ENCODE measurements around the gene OR5M11. TPM values are rescaled to one million over a fixed set of nuclear protein-coding genes. Genes with fewer than 3 reads are reported as not detected.

The OR5M11 gene
- total RNA-seq, 2 donors from 2014 or later = not detected

DNA sequence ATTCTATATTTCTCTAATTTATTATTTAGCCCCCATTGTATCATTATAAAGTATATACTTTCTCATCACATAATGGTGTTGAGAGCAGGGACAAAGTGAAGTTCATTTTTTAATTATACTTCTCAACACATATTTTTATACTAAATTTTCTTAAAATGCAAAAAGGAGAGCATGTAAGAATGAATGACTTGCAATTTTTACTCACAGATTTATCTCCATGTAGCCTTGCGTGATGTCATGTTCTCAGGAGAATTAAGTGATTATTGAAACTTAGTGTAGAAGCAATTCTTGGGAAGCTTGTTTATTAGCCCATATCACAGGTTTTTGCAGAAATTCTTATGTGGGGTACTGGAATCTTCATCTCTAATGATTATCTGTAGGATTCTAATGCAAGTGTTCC lies 682 bp upstream of the OR5M11 start:
- Histone ChIP-seq H3K4me1 (no peaks in the 10 kb centered on the region), H3K27me3 (no peaks in the 10 kb centered on the region), H3K27ac (no peak overlapping the region), H3K9me3 (no peaks in the 10 kb centered on the region), H3K36me3 (replicated peaks in 1 of 2; ENCODE audit: insufficient read depth in 1 of 2, low read depth in 2 of 2) (no peaks in the 10 kb centered on the region), H3K4me3 (no peak overlapping the region)
- 77 to 82% methylated on average over 1 of the region's 1 CpG for WGBS, 2 donors
- DNase-seq (no peak), ATAC-seq (no peak)
- intact Hi-C loops (cut with DNase I) = no loop called here
- TF ChIP-seq CTCF (IDR thresholded peaks at IDR 0.05) (no peak), POLR2A (IDR thresholded peaks at IDR 0.05) (no peak)

- no peaks in the 10 kb centered on the region for H3K4me1 ChIP-seq
- H3K27ac ChIP-seq = no peak overlapping the region
- no peaks in the 10 kb centered on the region for H3K36me3 ChIP-seq (replicated peaks in 1 of 2; ENCODE audit: insufficient read depth in 1 of 2, low read depth in 2 of 2)
- H3K27me3 ChIP-seq = no peaks in the 10 kb centered on the region
- TF ChIP-seq CTCF (IDR thresholded peaks at IDR 0.05) = no peak
- no peak for TF ChIP-seq POLR2A (IDR thresholded peaks at IDR 0.05)
- no peaks in the 10 kb centered on the region for H3K9me3 ChIP-seq
- H3K4me3 ChIP-seq = no peak overlapping the region
- DNase-seq = no peak
- intact Hi-C loops (cut with DNase I) = no loop called here
- 50 to 63% methylated on average over 3 of the region's 3 CpGs for WGBS, 2 donors
- ATAC-seq = no peak
These were observed 9.9 kb downstream of the OR5M11 start for GRCh38 chr11:56533054-56533740.

GRCh38 chr11:56531856-56532255 lies 11.2 kb downstream of the OR5M11 start:
- intact Hi-C loops (cut with DNase I) = no loop called here
- Histone ChIP-seq H3K9me3 (no peaks in the 10 kb centered on the region), H3K27ac (no peak overlapping the region), H3K27me3 (no peaks in the 10 kb centered on the region), H3K4me1 (no peaks in the 10 kb centered on the region), H3K4me3 (no peak overlapping the region), H3K36me3 (replicated peaks in 1 of 2; ENCODE audit: insufficient read depth in 1 of 2, low read depth in 2 of 2) (no peaks in the 10 kb centered on the region)
- TF ChIP-seq CTCF (IDR thresholded peaks at IDR 0.05) (no peak), POLR2A (IDR thresholded peaks at IDR 0.05) (no peak)
- no peak for ATAC-seq
- 28 to 37% methylated on average over 2 of the region's 2 CpGs for WGBS, 2 donors
- no peak for DNase-seq

- H3K4me3 ChIP-seq = no peak overlapping the region
- ATAC-seq (no peak), DNase-seq (no peak)
- no peaks in the 10 kb centered on the region for H3K36me3 ChIP-seq (replicated peaks in 1 of 2; ENCODE audit: insufficient read depth in 1 of 2, low read depth in 2 of 2)
- H3K9me3 ChIP-seq = no peaks in the 10 kb centered on the region
- H3K4me1 ChIP-seq = no peaks in the 10 kb centered on the region
- intact Hi-C loops (cut with DNase I) = no loop called here
- WGBS, 2 donors = 44 to 50% methylated on average over 5 of the region's 5 CpGs
- TF ChIP-seq CTCF (IDR thresholded peaks at IDR 0.05) (no peak), POLR2A (IDR thresholded peaks at IDR 0.05) (no peak)
- H3K27ac ChIP-seq = no peak overlapping the region
- H3K27me3 ChIP-seq = no peaks in the 10 kb centered on the region
These were observed 21.0 kb downstream of the OR5M11 start for GRCh38 chr11:56522008-56522407.

- no peaks in the 10 kb centered on the region for H3K27me3 ChIP-seq
- H3K4me1 ChIP-seq = no peaks in the 10 kb centered on the region
- H3K27ac ChIP-seq = no peak overlapping the region
- intact Hi-C loops (cut with DNase I) = no loop called here
- ATAC-seq (no peak), DNase-seq (no peak)
- TF ChIP-seq POLR2A (IDR thresholded peaks at IDR 0.05) (no peak), CTCF (IDR thresholded peaks at IDR 0.05) (no peak)
- H3K9me3 ChIP-seq = no peaks in the 10 kb centered on the region
- H3K36me3 ChIP-seq (replicated peaks in 1 of 2; ENCODE audit: insufficient read depth in 1 of 2, low read depth in 2 of 2) = no peaks in the 10 kb centered on the region
- WGBS, 2 donors = 37 to 58% methylated on average over 1 of the region's 1 CpG
- no peak overlapping the region for H3K4me3 ChIP-seq
These were observed 29.8 kb downstream of the OR5M11 start for GRCh38 chr11:56513280-56513679.
